Left ventricle myocardium inferior (tissue), 1 donor: ENCODE data around the gene ZNF77. TPM values are rescaled to one million over a fixed set of nuclear protein-coding genes. Genes with fewer than 3 reads are reported as not detected.
A peak's percentile ranks its signal among the peaks of the same experiment; 100 is the strongest.

Source experiments
- DNase-seq: peaks from one replicate; pipeline ENCODE4 v3.0.0-alpha.2; 2020
- H3K27ac ChIP-seq: fragments of 200-600 bp; replicated peaks from 2 replicates; pipeline ENCODE4 v1.8.0; 2021
- H3K27me3 ChIP-seq: fragments of 200-600 bp; 2 replicates; pipeline ENCODE4 v1.8.0; 2021; ENCODE audit warnings: low read depth
- H3K36me3 ChIP-seq: fragments of 200-600 bp; 2 replicates; pipeline ENCODE4 v1.8.0; 2021
- H3K4me1 ChIP-seq: fragments of 200-600 bp; 2 replicates; pipeline ENCODE4 v1.8.0; 2021
- H3K4me3 ChIP-seq: fragments of 200-600 bp; 2 replicates; pipeline ENCODE4 v1.8.0; 2021; ENCODE audit warnings: mild to moderate bottlenecking, moderate library complexity
- H3K9me3 ChIP-seq: fragments of 200-600 bp; replicated peaks from 2 replicates; pipeline ENCODE4 v1.8.0; 2021
- intact Hi-C: fragments of 100-400 bp; cut with micrococcal nuclease; formaldehyde crosslinking; loops from one replicate; pipeline ENCODE4 v1.11.0; 2022
- total RNA-seq: library from RNA; stranded (reverse); fragmentation: NEBNext Ultra II Directional; extraction: Animal tissue kit (Norgen Biotek cat#: 25700); gene quantifications from one replicate; pipeline ENCODE4 v1.2.1, GENCODE V29; 2021
- TF ChIP-seq, protein P1 (sequence below): fragments of 200-600 bp; IDR thresholded peaks from 2 replicates; pipeline ENCODE4 v1.8.0; 2021; ENCODE audit warnings: antibody characterized with exemption, mild to moderate bottlenecking, borderline replicate concordance
- donor health status: DM: no; HTN: yes; CAD: no; lungs with severe emphysema.

Gene ZNF77
- total RNA-seq, 1 donor from 2014 or later, result 1.6 TPM

GRCh38 chr19:2977746-2978138, 33.0 kb upstream of the ZNF77 start:
- TF ChIP-seq, protein P1, sequence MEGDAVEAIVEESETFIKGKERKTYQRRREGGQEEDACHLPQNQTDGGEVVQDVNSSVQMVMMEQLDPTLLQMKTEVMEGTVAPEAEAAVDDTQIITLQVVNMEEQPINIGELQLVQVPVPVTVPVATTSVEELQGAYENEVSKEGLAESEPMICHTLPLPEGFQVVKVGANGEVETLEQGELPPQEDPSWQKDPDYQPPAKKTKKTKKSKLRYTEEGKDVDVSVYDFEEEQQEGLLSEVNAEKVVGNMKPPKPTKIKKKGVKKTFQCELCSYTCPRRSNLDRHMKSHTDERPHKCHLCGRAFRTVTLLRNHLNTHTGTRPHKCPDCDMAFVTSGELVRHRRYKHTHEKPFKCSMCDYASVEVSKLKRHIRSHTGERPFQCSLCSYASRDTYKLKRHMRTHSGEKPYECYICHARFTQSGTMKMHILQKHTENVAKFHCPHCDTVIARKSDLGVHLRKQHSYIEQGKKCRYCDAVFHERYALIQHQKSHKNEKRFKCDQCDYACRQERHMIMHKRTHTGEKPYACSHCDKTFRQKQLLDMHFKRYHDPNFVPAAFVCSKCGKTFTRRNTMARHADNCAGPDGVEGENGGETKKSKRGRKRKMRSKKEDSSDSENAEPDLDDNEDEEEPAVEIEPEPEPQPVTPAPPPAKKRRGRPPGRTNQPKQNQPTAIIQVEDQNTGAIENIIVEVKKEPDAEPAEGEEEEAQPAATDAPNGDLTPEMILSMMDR, result no peak
- DNase-seq, result no peak
- Histone ChIP-seq H3K27me3 (no peaks in the 10 kb centered on the region), H3K9me3 (no peaks in the 10 kb centered on the region), H3K27ac (peak overlapping the region; percentile 78), H3K4me3 (peak overlapping the region; percentile 74), H3K36me3 (no peaks in the 10 kb centered on the region), H3K4me1 (peaks cover 63% of the 10 kb centered on the region)
- intact Hi-C loops, result no loop called here

DNA sequence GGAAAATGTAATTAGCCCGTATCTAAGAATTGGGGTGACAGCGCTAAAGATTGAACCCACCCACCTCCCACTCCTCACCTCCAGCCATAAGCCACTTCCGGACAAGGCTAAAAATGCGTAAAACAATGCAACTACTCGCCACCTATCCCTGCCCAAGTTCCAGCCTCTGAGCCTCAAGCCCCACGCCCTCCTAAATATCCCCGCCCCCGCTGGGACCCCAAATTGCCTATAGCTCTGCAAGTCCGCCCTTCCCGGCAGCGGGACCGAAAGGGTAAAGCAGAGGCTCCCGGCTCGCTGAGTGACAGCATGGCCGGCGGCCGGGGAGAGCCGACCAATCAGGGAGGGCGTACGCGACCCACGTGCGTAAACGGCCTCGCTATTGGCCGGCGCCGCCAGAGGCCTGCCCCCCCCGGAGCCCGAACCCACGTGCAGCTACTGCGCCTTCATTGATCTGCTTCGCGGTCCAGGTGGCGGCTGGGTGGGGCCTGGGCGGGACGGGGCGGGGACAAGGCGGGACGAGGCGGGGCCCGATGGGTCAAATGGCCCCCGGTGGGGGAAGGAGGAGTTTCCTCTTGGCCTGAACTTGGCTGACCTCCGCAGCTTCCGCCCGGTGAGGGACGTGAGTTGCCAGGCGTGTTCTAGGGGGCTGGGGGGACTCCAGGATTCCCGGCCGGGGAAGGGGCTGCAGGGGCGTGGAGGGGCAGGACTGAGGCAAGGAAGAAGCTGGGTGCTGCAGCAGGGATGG, 32.4 kb upstream of the ZNF77 start, which contains the start of gene TLE6:
TLE6 (plus strand) TSS at position 564 of the 745 bp plus-strand sequence. CDS start 670 bp downstream, outside the sequence.
- H3K27me3 ChIP-seq, result no peaks in the 10 kb centered on the region
- peak within 1 kb of the TSS; percentile 78 for H3K27ac ChIP-seq
- peaks cover 63% of the 10 kb centered on the region for H3K4me1 ChIP-seq
- TF ChIP-seq, protein P1, result no peak
- H3K36me3 ChIP-seq, result no peaks in the 10 kb centered on the region
- peak within 1 kb of the TSS; percentile 74 for H3K4me3 ChIP-seq
- intact Hi-C loops, result no loop called here
- H3K9me3 ChIP-seq, result no peaks in the 10 kb centered on the region
- peak; percentile 97 for DNase-seq

GRCh38 chr19:2976609-2977000, 31.8 kb upstream of the ZNF77 start:
- Histone ChIP-seq H3K4me3 (peak overlapping the region; percentile 74), H3K9me3 (no peaks in the 10 kb centered on the region), H3K27ac (peak overlapping the region; percentile 78), H3K27me3 (no peaks in the 10 kb centered on the region), H3K4me1 (peaks cover 65% of the 10 kb centered on the region), H3K36me3 (no peaks in the 10 kb centered on the region)
- intact Hi-C loops, result no loop called here
- no peak for DNase-seq
- TF ChIP-seq, protein P1, result no peak

- H3K27me3 ChIP-seq, result no peaks in the 10 kb centered on the region
- H3K4me1 ChIP-seq, result peaks cover 86% of the 10 kb centered on the region
- H3K27ac ChIP-seq, result peak overlapping the region; percentile 95
- no peaks in the 10 kb centered on the region for H3K36me3 ChIP-seq
- TF ChIP-seq, protein P1, result no peak
- DNase-seq, result peak; percentile 50
- intact Hi-C loops, result no loop called here
- H3K9me3 ChIP-seq, result no peaks in the 10 kb centered on the region
- H3K4me3 ChIP-seq, result peak overlapping the region; percentile 35
These were observed 29.7 kb upstream of the ZNF77 start for GRCh38 chr19:2974342-2975041.

DNA sequence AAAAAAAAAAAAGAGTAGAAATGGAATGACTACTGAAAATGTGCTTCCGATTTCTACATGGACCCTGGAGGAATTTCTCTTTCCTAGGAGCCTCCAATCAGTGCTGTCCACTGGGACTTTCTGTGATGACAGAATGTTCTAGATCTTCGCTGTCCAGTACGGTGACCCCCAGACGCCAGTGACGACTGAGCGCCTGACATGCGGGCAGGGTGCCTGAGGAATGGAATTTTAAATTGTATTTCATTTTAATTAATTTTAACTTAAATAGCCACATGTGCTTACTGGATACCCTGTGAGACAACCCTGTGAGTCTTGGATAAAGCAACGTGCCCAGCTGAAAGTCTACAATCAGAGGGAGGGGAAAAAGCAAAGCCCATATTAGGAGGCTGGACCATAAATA, 28.5 kb upstream of the ZNF77 start:
- peak; percentile 66 for DNase-seq
- H3K4me3 ChIP-seq, result no peak overlapping the region
- H3K27ac ChIP-seq, result peak overlapping the region; percentile 95
- no peaks in the 10 kb centered on the region for H3K27me3 ChIP-seq
- no peaks in the 10 kb centered on the region for H3K9me3 ChIP-seq
- intact Hi-C loops, result no loop called here
- H3K36me3 ChIP-seq, result no peaks in the 10 kb centered on the region
- H3K4me1 ChIP-seq, result peaks cover 99% of the 10 kb centered on the region
- TF ChIP-seq, protein P1, result no peak
